Kidney (tissue), 14 donors: ENCODE data around the gene MAL. TPM values are rescaled to one million over a fixed set of nuclear protein-coding genes. Genes with fewer than 3 reads are reported as not detected.

Experiments
- DNase-seq, 5 donors: peaks; one replicate each; pipeline ENCODE4 v3.0.0-alpha.2; 2013 to 2020
- FAIRE-seq: peaks from 2 replicates; lab custom pipeline; 2012; peaks lifted over from hg19 to GRCh38; lab: Jason Lieb, UNC
- H3K27ac ChIP-seq, 2 donors: one replicate each; pipeline ENCODE4 v1.7.0; 2013; ENCODE audit warnings: low read depth in 2 of 2, low read length in 2 of 2, inconsistent platforms in 1 of 2
- H3K27me3 ChIP-seq: one replicate; pipeline ENCODE4 v1.7.1; 2013; ENCODE audit warnings: low read length, inconsistent platforms; ENCODE audit not compliant: control insufficient read depth, insufficient read depth
- H3K36me3 ChIP-seq, 3 donors: one replicate each; pipeline versions ENCODE4 v1.7.0 to v1.7.1; 2013; ENCODE audit warnings: low read length in 3 of 3, control low read depth in 1 of 3, inconsistent platforms in 1 of 3; ENCODE audit not compliant: insufficient read depth in 3 of 3, control insufficient read depth in 2 of 3
- H3K4me1 ChIP-seq, 3 donors: one replicate each; pipeline versions ENCODE4 v1.7.0 to v1.7.1; 2013; ENCODE audit warnings: low read length in 3 of 3, inconsistent platforms in 1 of 3, low read depth in 1 of 3; ENCODE audit not compliant: control insufficient read depth in 2 of 3, insufficient read depth in 2 of 3
- H3K4me3 ChIP-seq, 3 donors: one replicate each; pipeline versions ENCODE4 v1.7.0 to v1.8.1; 2013; ENCODE audit warnings: low read length in 3 of 3, control low read depth in 1 of 3, inconsistent platforms in 1 of 3
- H3K9ac ChIP-seq, 3 donors: one replicate each; pipeline versions ENCODE4 v1.7.0 to v1.7.1; 2013; ENCODE audit warnings: low read length in 3 of 3, control low read depth in 1 of 3, inconsistent platforms in 1 of 3
- H3K9me3 ChIP-seq, 3 donors: one replicate each; pipeline versions ENCODE4 v1.7.0 to v1.7.1; 2013; ENCODE audit warnings: low read length in 3 of 3, control low read depth in 1 of 3, inconsistent platforms in 1 of 3; ENCODE audit not compliant: control insufficient read depth in 2 of 3, insufficient read depth in 1 of 3
- intact Hi-C: fragments of 100-400 bp; cut with DNase I; formaldehyde crosslinking; loops from one replicate; pipeline ENCODE4 v1.11.1; 2022
- polyA plus RNA-seq: library from polyadenylated mRNA; stranded (reverse); fragments of 350-450 nt; fragmentation: Illumina TruSeq; extraction: RNeasy Lipid Tissue Mini Kit (QIAGEN cat#74804); gene quantifications from one replicate; pipeline ENCODE4 v1.2.3, GENCODE V29; 2014; ENCODE audit warnings: low read depth, low replicate concordance; ENCODE audit not compliant: insufficient read depth
- total RNA-seq: library from RNA; stranded (reverse); fragmentation: NEBNext Ultra II Directional; extraction: Animal tissue kit (Norgen Biotek cat#: 25700); gene quantifications from one replicate; pipeline ENCODE4 v1.2.1, GENCODE V29; 2021
- TF ChIP-seq, protein P1 (sequence below): IDR thresholded peaks from 3 replicates; pipeline ENCODE4 v1.5.1; 2012; ENCODE audit warnings: mild to moderate bottlenecking, moderate library complexity, borderline replicate concordance; ENCODE audit not compliant: insufficient read depth; ENCODE audit errors: extremely low read depth
- donor health status: control.
- donor health status: control.
- donor health status: control.
- donor health status: control.
- donor health status: control.
- donor health status: DM: yes; HTN: yes; CAD: no.
- donor health status: Normal renal cell carcinoma (clear cell type).

The MAL gene
- total and polyA plus RNA-seq, 2 donors from 2014 or later: 477 to 1,006 TPM

DNA sequence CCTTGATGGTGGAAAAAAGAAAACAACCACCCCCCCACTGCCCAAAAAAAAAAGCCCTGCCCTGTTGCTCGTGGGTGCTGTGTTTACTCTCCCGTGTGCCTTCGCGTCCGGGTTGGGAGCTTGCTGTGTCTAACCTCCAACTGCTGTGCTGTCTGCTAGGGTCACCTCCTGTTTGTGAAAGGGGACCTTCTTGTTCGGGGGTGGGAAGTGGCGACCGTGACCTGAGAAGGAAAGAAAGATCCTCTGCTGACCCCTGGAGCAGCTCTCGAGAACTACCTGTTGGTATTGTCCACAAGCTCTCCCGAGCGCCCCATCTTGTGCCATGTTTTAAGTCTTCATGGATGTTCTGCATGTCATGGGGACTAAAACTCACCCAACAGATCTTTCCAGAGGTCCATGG lies 28.0 kb downstream of the MAL start:
- FAIRE-seq: no peak
- H3K36me3 ChIP-seq: peaks cover 0 to 9% (median 0%) of the 10 kb centered on the region in 3 donors
- H3K4me1 ChIP-seq: peaks cover 0 to 43% (median 26%) of the 10 kb centered on the region in 3 donors
- H3K27me3 ChIP-seq: no peaks in the 10 kb centered on the region
- intact Hi-C loops: no loop called here
- H3K4me3 ChIP-seq: no peak overlapping the region
- H3K9me3 ChIP-seq: no peaks in the 10 kb centered on the region
- no peak for DNase-seq
- no peak overlapping the region for H3K9ac ChIP-seq
- TF ChIP-seq, protein P1, sequence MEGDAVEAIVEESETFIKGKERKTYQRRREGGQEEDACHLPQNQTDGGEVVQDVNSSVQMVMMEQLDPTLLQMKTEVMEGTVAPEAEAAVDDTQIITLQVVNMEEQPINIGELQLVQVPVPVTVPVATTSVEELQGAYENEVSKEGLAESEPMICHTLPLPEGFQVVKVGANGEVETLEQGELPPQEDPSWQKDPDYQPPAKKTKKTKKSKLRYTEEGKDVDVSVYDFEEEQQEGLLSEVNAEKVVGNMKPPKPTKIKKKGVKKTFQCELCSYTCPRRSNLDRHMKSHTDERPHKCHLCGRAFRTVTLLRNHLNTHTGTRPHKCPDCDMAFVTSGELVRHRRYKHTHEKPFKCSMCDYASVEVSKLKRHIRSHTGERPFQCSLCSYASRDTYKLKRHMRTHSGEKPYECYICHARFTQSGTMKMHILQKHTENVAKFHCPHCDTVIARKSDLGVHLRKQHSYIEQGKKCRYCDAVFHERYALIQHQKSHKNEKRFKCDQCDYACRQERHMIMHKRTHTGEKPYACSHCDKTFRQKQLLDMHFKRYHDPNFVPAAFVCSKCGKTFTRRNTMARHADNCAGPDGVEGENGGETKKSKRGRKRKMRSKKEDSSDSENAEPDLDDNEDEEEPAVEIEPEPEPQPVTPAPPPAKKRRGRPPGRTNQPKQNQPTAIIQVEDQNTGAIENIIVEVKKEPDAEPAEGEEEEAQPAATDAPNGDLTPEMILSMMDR: no peak
- peak overlapping the region; percentile 34 to 63 for H3K27ac ChIP-seq

DNA sequence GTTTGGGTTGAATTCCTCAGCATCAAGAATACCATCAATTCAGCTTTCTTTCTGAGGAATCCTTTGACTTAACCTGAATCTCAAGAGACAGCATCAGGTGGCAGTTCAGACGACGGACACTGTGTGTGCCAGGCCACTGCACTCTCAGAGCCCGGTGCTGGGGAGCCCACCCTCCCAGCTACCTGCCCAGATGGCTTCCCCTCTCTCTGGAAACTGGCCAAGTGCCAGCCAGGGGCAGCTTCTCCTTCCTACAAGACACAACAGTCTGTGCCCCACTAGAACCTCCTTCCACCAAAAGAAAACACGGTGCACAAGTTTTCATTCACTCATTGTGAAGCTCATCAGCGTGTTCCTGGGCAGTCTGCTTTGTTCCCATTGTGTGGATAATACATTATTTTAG lies 28.5 kb downstream of the MAL start:
- intact Hi-C loops: no loop called here
- Histone ChIP-seq H3K9me3 (no peaks in the 10 kb centered on the region), H3K27me3 (no peaks in the 10 kb centered on the region), H3K4me3 (no peak overlapping the region), H3K9ac (no peak overlapping the region), H3K36me3 (peaks cover 0 to 9% (median 0%) of the 10 kb centered on the region in 3 donors), H3K27ac (peak overlapping the region in 1 of 2 donors; percentile 34), H3K4me1 (peaks cover 0 to 48% (median 28%) of the 10 kb centered on the region in 3 donors)
- FAIRE-seq: no peak
- no peak for DNase-seq
- TF ChIP-seq, protein P1: no peak

DNA sequence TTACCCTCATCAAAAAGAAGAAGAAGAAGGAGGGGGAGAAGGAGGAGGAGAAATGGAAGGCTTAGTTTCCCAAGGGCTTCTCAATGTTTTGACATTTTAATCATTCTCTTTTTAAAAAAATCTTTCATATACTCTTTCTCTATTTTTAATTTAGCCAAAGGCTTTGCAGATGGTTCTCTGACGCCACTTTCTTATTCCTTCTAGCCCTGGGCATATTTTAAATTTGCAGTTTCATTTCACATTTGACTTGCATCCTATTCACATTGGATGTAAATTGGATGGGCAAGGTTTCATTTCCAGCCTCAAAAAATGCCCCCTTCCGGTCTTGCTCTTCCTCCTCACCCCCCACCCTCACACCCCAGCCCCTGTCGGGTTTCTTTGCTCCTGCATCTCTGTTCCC lies 29.8 kb downstream of the MAL start:
- intact Hi-C loops: no loop called here
- Histone ChIP-seq H3K9ac (peak overlapping the region in 1 of 3 donors; percentile 8), H3K4me1 (peaks cover 0 to 60% (median 34%) of the 10 kb centered on the region in 3 donors), H3K9me3 (no peaks in the 10 kb centered on the region), H3K27me3 (no peaks in the 10 kb centered on the region), H3K36me3 (peaks cover 0 to 9% (median 0%) of the 10 kb centered on the region in 3 donors), H3K4me3 (no peak overlapping the region), H3K27ac (peak overlapping the region in 1 of 2 donors; percentile 89)
- FAIRE-seq (no peak), DNase-seq (no peak)
- TF ChIP-seq, protein P1: no peak

DNA sequence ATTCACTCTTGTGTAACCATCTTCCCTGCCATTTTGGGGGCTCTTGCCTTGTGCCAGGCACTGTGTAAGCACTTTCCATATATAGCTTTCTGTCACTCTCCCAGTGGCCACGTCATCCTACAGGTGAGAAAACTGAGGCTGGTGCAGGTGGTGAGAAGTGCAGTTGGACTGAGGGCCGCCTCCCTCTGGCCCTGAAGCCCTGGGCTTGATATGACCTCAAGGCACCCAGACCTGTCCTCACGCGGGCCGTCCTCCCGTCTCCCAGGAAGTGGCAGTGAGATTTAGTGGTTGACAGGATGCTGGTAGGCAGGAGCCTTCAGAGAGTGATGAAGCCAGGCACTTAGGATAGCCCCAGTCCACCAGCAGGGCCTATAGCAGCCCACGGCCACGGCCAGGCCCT lies 30.5 kb downstream of the MAL start:
- Histone ChIP-seq H3K9ac (peak overlapping the region in 1 of 3 donors; percentile 12), H3K27me3 (no peaks in the 10 kb centered on the region), H3K36me3 (peaks cover 0 to 5% (median 0%) of the 10 kb centered on the region in 3 donors)

More for the DNA sequence above, 30.5 kb downstream of the MAL start:
- peak in 1 of 5 donors; percentile 56 for DNase-seq
- no peak for FAIRE-seq
- Histone ChIP-seq H3K27ac (peak overlapping the region; percentile 67 to 89), H3K4me3 (no peak overlapping the region), H3K9me3 (no peaks in the 10 kb centered on the region), H3K4me1 (peaks cover 0 to 58% (median 30%) of the 10 kb centered on the region in 3 donors)
- TF ChIP-seq, protein P1: no peak
- intact Hi-C loops: no loop called here
